ACC112 (cell line): ENCODE data around the gene HEATR5A.
"Not testable (repeated sequence)": the region's sequence is repeated elsewhere in the genome, so short reads cannot be mapped to it uniquely, and the experiment has no call there.

Source experiments
- H2AFZ ChIP-seq: fragments of 200-600 bp; sonication (generic); one replicate; pipeline ENCODE4 v1.6.0; 2017; ENCODE audit warnings: antibody characterized with exemption, low read length; ENCODE audit not compliant: unreplicated experiment
- H3K27ac ChIP-seq: fragments of 200-600 bp; sonication (generic); 2 replicates; pipeline ENCODE4 v1.5.1; 2014; ENCODE audit warnings: low read depth, mild to moderate bottlenecking, antibody characterized with exemption, low read length, moderate library complexity
- H3K27me3 ChIP-seq: fragments of 200-600 bp; sonication (generic); 2 replicates; pipeline ENCODE4 v1.6.1; 2014; ENCODE audit warnings: mild to moderate bottlenecking, antibody characterized with exemption, low read length, moderate library complexity, mixed read lengths; ENCODE audit not compliant: insufficient read depth
- H3K36me3 ChIP-seq: fragments of 200-600 bp; sonication (generic); 2 replicates; pipeline ENCODE4 v1.6.1; 2016; ENCODE audit warnings: mild to moderate bottlenecking, antibody characterized with exemption, low read length, moderate library complexity, mixed read lengths; ENCODE audit not compliant: insufficient read depth
- H3K4me1 ChIP-seq: fragments of 200-600 bp; sonication (generic); one replicate; pipeline ENCODE4 v1.6.1; 2016; ENCODE audit warnings: low read length, mixed read lengths; ENCODE audit not compliant: insufficient read depth, unreplicated experiment, control insufficient read depth
- H3K4me3 ChIP-seq: fragments of 200-600 bp; sonication (generic); 2 replicates; pipeline ENCODE4 v1.5.1; 2014; ENCODE audit warnings: mild to moderate bottlenecking, low read depth, low read length
- H3K79me2 ChIP-seq: fragments of 200-600 bp; sonication (generic); one replicate; pipeline ENCODE4 v1.6.0; 2016; ENCODE audit warnings: low read length; ENCODE audit not compliant: control insufficient read depth, unreplicated experiment, insufficient read depth

The HEATR5A gene

GRCh38 chr14:31257554-31258426, 162.6 kb downstream of the HEATR5A start:
- H3K36me3 ChIP-seq, H3K79me2 ChIP-seq, H3K4me3 ChIP-seq, H3K27me3 ChIP-seq, H3K27ac ChIP-seq, H2AFZ ChIP-seq: not testable (repeated sequence)
- H3K4me1 ChIP-seq = peaks cover 15% of the 10 kb centered on the region

- no peaks in the 10 kb centered on the region for H3K36me3 ChIP-seq
- no peak overlapping the region for H3K4me3 ChIP-seq
- no peak overlapping the region for H3K27ac ChIP-seq
- H3K4me1 ChIP-seq = peaks cover 9% of the 10 kb centered on the region
- H2AFZ ChIP-seq = no peak overlapping the region
- H3K79me2 ChIP-seq = no peaks in the 10 kb centered on the region
- no peaks in the 10 kb centered on the region for H3K27me3 ChIP-seq
Measured at GRCh38 chr14:31257244-31257553, 163.2 kb downstream of the HEATR5A start.

DNA sequence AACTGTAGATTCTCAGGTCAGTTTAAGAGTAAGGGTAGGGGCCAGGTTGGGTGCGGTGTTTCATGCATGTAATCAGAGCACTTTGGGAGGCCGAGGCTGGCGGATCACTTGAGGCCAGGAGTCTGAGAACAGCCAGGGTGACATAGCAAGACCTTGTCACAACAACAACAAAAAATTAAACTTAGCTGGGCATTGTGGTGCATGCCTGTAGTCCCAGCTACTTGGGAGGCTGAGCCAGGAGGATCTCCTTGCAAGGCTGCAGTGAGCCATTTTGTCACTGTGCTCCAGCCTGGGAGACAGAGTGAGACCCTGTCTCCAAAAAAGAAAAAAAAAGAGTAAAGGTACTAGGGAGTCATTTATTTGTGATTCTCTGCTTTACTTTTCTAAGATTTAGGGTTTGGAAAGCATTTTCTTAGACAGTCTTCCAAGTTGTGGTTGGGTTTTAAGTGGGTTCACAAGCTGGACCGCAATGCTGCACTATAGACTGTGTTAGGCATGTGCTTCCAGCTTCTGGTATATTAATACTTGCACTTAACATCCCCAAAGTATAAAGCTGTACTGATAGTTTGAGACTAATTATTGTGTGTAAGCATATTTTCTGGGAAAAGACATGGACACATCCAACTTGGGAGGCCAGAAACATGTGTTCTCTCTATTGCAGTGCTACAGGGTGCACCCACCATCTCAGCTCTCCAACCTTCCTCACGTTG, 163.7 kb downstream of the HEATR5A start:
- no peaks in the 10 kb centered on the region for H3K36me3 ChIP-seq

DNA sequence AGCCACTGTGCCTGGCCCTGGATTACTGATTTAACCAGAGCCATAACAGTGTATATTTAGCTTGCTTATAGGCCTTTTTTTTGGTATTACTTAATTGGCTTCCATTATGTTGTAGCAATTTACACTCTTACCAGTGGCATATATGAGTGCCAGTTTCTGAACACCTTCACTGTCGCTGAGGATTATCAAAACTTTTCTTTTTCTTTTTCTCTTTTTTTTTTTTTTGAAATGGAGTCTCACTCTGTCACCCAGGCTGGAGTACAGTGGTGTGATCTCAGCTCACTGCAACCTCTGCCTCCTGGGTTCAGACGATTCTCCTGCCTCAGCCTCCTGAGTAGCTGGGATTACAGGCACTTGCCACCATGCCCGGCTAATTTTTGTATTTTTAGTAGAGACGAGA, 164.4 kb downstream of the HEATR5A start:
- H3K27ac ChIP-seq, H2AFZ ChIP-seq, H3K27me3 ChIP-seq, H3K36me3 ChIP-seq, H3K4me1 ChIP-seq, H3K4me3 ChIP-seq, H3K79me2 ChIP-seq: not testable (repeated sequence)

More for the DNA sequence above, 163.7 kb downstream of the HEATR5A start:
- Histone ChIP-seq H3K27ac (no peak overlapping the region), H3K27me3 (no peaks in the 10 kb centered on the region), H2AFZ (no peak overlapping the region), H3K79me2 (no peaks in the 10 kb centered on the region), H3K4me1 (peaks cover 4% of the 10 kb centered on the region), H3K4me3 (no peak overlapping the region)

DNA sequence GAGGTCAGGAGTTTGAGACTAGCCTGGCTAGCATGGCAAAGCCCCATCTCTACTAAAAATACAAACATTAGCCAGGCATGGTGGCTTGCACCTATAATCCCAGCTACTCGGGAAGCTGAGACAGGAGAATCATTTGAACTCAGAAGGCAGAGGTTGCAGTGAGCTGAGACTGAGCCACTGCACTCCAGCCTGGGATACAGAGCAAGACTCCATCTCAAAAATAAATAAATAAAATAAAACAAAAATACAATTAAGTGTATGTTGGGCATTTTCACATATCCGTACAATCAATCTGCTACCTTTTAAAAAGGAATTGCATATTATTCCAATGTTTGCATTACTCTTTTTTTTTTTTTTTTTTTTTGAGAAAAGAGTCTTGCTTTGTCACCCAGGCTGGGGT, 165.1 kb downstream of the HEATR5A start:
- Histone ChIP-seq H3K4me1 (no peaks in the 10 kb centered on the region), H2AFZ (no peak overlapping the region), H3K27me3 (no peaks in the 10 kb centered on the region), H3K36me3 (no peaks in the 10 kb centered on the region), H3K27ac (no peak overlapping the region), H3K79me2 (no peaks in the 10 kb centered on the region), H3K4me3 (no peak overlapping the region)

- no peaks in the 10 kb centered on the region for H3K36me3 ChIP-seq
- no peaks in the 10 kb centered on the region for H3K4me1 ChIP-seq
- no peaks in the 10 kb centered on the region for H3K27me3 ChIP-seq
- no peak overlapping the region for H3K27ac ChIP-seq
- H3K79me2 ChIP-seq = no peaks in the 10 kb centered on the region
- H3K4me3 ChIP-seq = no peak overlapping the region
- H2AFZ ChIP-seq = no peak overlapping the region
Measured at GRCh38 chr14:31253746-31254471, 166.4 kb downstream of the HEATR5A start.

GRCh38 chr14:31252865-31253264, 167.5 kb downstream of the HEATR5A start:
- H3K27ac ChIP-seq = no peak overlapping the region
- no peak overlapping the region for H2AFZ ChIP-seq
- no peak overlapping the region for H3K4me3 ChIP-seq
- H3K79me2 ChIP-seq = no peaks in the 10 kb centered on the region
- no peaks in the 10 kb centered on the region for H3K27me3 ChIP-seq
- H3K4me1 ChIP-seq = no peaks in the 10 kb centered on the region
- no peaks in the 10 kb centered on the region for H3K36me3 ChIP-seq

- Histone ChIP-seq H3K27me3 (no peaks in the 10 kb centered on the region), H3K4me1 (no peaks in the 10 kb centered on the region), H3K4me3 (no peak overlapping the region), H3K79me2 (no peaks in the 10 kb centered on the region), H3K27ac (no peak overlapping the region), H2AFZ (no peak overlapping the region), H3K36me3 (no peaks in the 10 kb centered on the region)
Measured at GRCh38 chr14:31251028-31251958, 169.1 kb downstream of the HEATR5A start.

DNA sequence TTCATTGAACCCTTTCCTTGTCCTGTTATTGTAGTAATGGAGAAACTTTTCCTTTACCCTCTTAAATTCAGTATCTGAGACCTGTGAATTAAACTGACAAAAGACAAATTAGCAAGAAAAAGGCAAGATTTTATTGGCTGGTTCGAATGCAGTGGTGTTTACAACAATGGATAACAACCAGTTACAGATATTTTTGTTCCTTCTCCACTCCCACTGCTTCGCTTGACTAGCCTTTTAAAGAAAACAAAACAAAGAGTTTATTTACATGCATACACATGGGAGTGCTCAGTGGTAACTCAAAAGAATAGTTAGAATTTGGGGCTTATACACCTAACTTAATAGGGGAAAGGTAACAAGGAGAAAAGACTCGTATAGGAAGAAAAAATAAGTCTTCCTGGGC, 175.7 kb downstream of the HEATR5A start:
- Histone ChIP-seq H2AFZ (no peak overlapping the region), H3K4me3 (no peak overlapping the region), H3K27me3 (no peaks in the 10 kb centered on the region), H3K27ac (no peak overlapping the region), H3K4me1 (peaks cover 8% of the 10 kb centered on the region), H3K79me2 (no peaks in the 10 kb centered on the region), H3K36me3 (no peaks in the 10 kb centered on the region)

DNA sequence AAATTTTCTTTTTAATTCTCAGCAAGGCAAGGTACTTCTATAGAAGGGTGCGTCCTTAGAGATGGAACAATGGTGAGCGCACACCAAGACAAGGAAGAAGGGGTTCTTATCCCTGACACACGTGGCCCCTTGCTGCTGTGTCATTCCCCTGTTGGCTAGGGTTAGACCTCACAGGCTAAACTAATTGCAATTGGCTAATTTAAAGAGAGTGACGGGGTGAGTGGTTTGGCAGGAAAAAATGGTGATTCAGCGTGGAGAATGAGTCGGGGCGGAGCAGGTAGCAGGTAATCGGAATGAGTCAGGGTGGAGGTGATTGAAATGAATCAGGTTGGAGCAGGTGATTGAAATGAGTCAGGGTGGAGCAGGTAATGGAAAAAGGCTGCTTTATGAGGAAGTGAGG, 176.5 kb downstream of the HEATR5A start:
- no peaks in the 10 kb centered on the region for H3K79me2 ChIP-seq
- H2AFZ ChIP-seq = no peak overlapping the region
- peaks cover 8% of the 10 kb centered on the region for H3K4me1 ChIP-seq
- H3K36me3 ChIP-seq = no peaks in the 10 kb centered on the region
- H3K4me3 ChIP-seq = no peak overlapping the region
- H3K27ac ChIP-seq = no peak overlapping the region
- no peaks in the 10 kb centered on the region for H3K27me3 ChIP-seq
